ENCODE results near the gene IL12RB1. TPM values are rescaled to one million over a fixed set of nuclear protein-coding genes. Genes with fewer than 3 reads are reported as not detected.
A peak's percentile ranks its signal among the peaks of the same experiment; 100 is the strongest.

IL12RB1 gene
- total RNA-seq, 1 donor from 2014 or later, result not detected

GRCh38 chr19:18122424-18122823, 35.7 kb upstream of the IL12RB1 start:
- no peak overlapping the region for H3K4me3 Mint-ChIP-seq (ENCODE audit: unreplicated experiment)
- H3K27me3 Mint-ChIP-seq (ENCODE audit: unreplicated experiment), result peaks cover 9% of the 10 kb centered on the region
- peaks cover 3% of the 10 kb centered on the region for H3K4me1 Mint-ChIP-seq (ENCODE audit: low read depth, unreplicated experiment)
- H3K36me3 Mint-ChIP-seq (ENCODE audit: unreplicated experiment), result no peaks in the 10 kb centered on the region
- no peak for TF ChIP-seq CTCF (IDR thresholded peaks at IDR 0.05; ENCODE audit: partially characterized antibody, unreplicated experiment)
- H3K27ac Mint-ChIP-seq (ENCODE audit: unreplicated experiment), result no peak overlapping the region
- DNase-seq, result no peak
- no peaks in the 10 kb centered on the region for H3K9me3 Mint-ChIP-seq (ENCODE audit: unreplicated experiment)

GRCh38 chr19:18121166-18121565, 34.4 kb upstream of the IL12RB1 start:
- TF ChIP-seq CTCF (IDR thresholded peaks at IDR 0.05; ENCODE audit: partially characterized antibody, unreplicated experiment), result no peak
- Mint-ChIP-seq H3K27me3 (ENCODE audit: unreplicated experiment) (peaks cover 11% of the 10 kb centered on the region), H3K9me3 (ENCODE audit: unreplicated experiment) (peaks cover 2% of the 10 kb centered on the region), H3K4me3 (ENCODE audit: unreplicated experiment) (no peak overlapping the region), H3K36me3 (ENCODE audit: unreplicated experiment) (no peaks in the 10 kb centered on the region), H3K4me1 (ENCODE audit: low read depth, unreplicated experiment) (peaks cover 7% of the 10 kb centered on the region), H3K27ac (ENCODE audit: unreplicated experiment) (no peak overlapping the region)
- no peak for DNase-seq

GRCh38 chr19:18120127-18120526, 33.4 kb upstream of the IL12RB1 start:
- H3K27me3 Mint-ChIP-seq (ENCODE audit: unreplicated experiment), result peaks cover 11% of the 10 kb centered on the region
- DNase-seq, result no peak
- H3K27ac Mint-ChIP-seq (ENCODE audit: unreplicated experiment), result no peak overlapping the region
- H3K36me3 Mint-ChIP-seq (ENCODE audit: unreplicated experiment), result no peaks in the 10 kb centered on the region
- peaks cover 7% of the 10 kb centered on the region for H3K4me1 Mint-ChIP-seq (ENCODE audit: low read depth, unreplicated experiment)
- no peak for TF ChIP-seq CTCF (IDR thresholded peaks at IDR 0.05; ENCODE audit: partially characterized antibody, unreplicated experiment)
- no peak overlapping the region for H3K4me3 Mint-ChIP-seq (ENCODE audit: unreplicated experiment)
- peaks cover 2% of the 10 kb centered on the region for H3K9me3 Mint-ChIP-seq (ENCODE audit: unreplicated experiment)

- Mint-ChIP-seq H3K27ac (ENCODE audit: unreplicated experiment) (peak overlapping the region; percentile 52), H3K36me3 (ENCODE audit: unreplicated experiment) (no peaks in the 10 kb centered on the region)
Measured at GRCh38 chr19:18119717-18120105, 33.0 kb upstream of the IL12RB1 start.

More at GRCh38 chr19:18119717-18120105, 33.0 kb upstream of the IL12RB1 start:
- Mint-ChIP-seq H3K4me3 (ENCODE audit: unreplicated experiment) (no peak overlapping the region), H3K4me1 (ENCODE audit: low read depth, unreplicated experiment) (peaks cover 7% of the 10 kb centered on the region), H3K9me3 (ENCODE audit: unreplicated experiment) (peaks cover 2% of the 10 kb centered on the region), H3K27me3 (ENCODE audit: unreplicated experiment) (peaks cover 11% of the 10 kb centered on the region)
- TF ChIP-seq CTCF (IDR thresholded peaks at IDR 0.05; ENCODE audit: partially characterized antibody, unreplicated experiment), result no peak
- DNase-seq, result no peak

Data from glutamatergic neuron (in vitro differentiated cells).